Natural killer cell (primary cell): ENCODE results near the gene TAF4. TPM values are rescaled to one million over a fixed set of nuclear protein-coding genes. Genes with fewer than 3 reads are reported as not detected.

Source experiments
- ATAC-seq, 3 donors: fragments of 150-1000 bp in 2 of 3; fragments of 200-7000 bp in 1 of 3; cut with Tn5 transposase; 1 replicate in 1 of 3; 2 replicates in 2 of 3; pipeline ENCODE4 v1.10.0; 2021; ENCODE audit warnings: mild to moderate bottlenecking in 2 of 3, moderate library complexity in 2 of 3
- DNase-seq, 2 donors: peaks; one replicate each; pipeline versions ENCODE4 v3.0.0 to v3.0.0-alpha.2; 2013 to 2021; ENCODE audit warnings: mixed read lengths in 1 of 2
- H3K27ac ChIP-seq: one replicate; pipeline ENCODE4 v1.5.1; 2013; ENCODE audit warnings: mild to moderate bottlenecking, low read length
- H3K27me3 ChIP-seq: one replicate; pipeline ENCODE4 v1.6.1; 2013; ENCODE audit warnings: low read length; ENCODE audit not compliant: control insufficient read depth, insufficient read depth
- H3K36me3 ChIP-seq: one replicate; pipeline ENCODE4 v1.6.1; 2013; ENCODE audit warnings: low read length; ENCODE audit not compliant: control insufficient read depth, insufficient read depth
- H3K4me1 ChIP-seq: one replicate; pipeline ENCODE4 v1.6.1; 2013; ENCODE audit warnings: low read length; ENCODE audit not compliant: control insufficient read depth, insufficient read depth
- H3K4me3 ChIP-seq: one replicate; pipeline ENCODE4 v1.5.1; 2013; ENCODE audit warnings: low read length
- H3K9me3 ChIP-seq: one replicate; pipeline ENCODE4 v1.6.1; 2013; ENCODE audit warnings: low read length; ENCODE audit not compliant: control insufficient read depth, insufficient read depth
- H3K27ac Mint-ChIP-seq, 2 donors: one replicate each; pipeline ENCODE4 v1.8.0; 2022; ENCODE audit warnings: mild to moderate bottlenecking in 2 of 2, mixed read lengths in 2 of 2, moderate library complexity in 1 of 2
- H3K27me3 Mint-ChIP-seq, 2 donors: one replicate each; pipeline ENCODE4 v1.8.0; 2022; ENCODE audit warnings: low read depth in 2 of 2, mixed read lengths in 2 of 2
- H3K36me3 Mint-ChIP-seq: one replicate; pipeline ENCODE4 v1.8.0; 2022; ENCODE audit warnings: mixed read lengths
- H3K4me1 Mint-ChIP-seq, 2 donors: one replicate each; pipeline ENCODE4 v1.8.0; 2022; ENCODE audit warnings: mixed read lengths in 2 of 2
- H3K4me3 Mint-ChIP-seq: one replicate; pipeline ENCODE4 v1.8.0; 2022; ENCODE audit warnings: mild to moderate bottlenecking, moderate library complexity, mixed read lengths
- H3K9me3 Mint-ChIP-seq, 2 donors: one replicate each; pipeline ENCODE4 v1.8.0; 2022; ENCODE audit warnings: mixed read lengths in 2 of 2
- CTCF ChIP-seq: fragments of 200-600 bp; IDR thresholded peaks from one replicate; pipeline ENCODE4 v1.8.0; 2022; ENCODE audit warnings: antibody characterized with exemption
- WGBS: methylation state at CpG from one replicate; pipeline ENCODE4 v1.1.7; 2013; ENCODE audit warnings: missing lambda C conversion rate; ENCODE audit not compliant: insufficient coverage; 5-methylcytosine and 5-hydroxymethylcytosine counted together
- intact Hi-C: fragments of 100-400 bp; cut with micrococcal nuclease; formaldehyde crosslinking; loops from one replicate; pipeline ENCODE4 v1.14.2; 2022
- total RNA-seq, 4 donors: library from RNA; stranded (reverse); fragments of 120-200 nt in 1 of 4; gene quantifications; one replicate each; pipeline versions ENCODE4 v1.2.3 to v1.2.4, GENCODE V29; 2013 to 2022

Gene TAF4
- total RNA-seq, 3 donors from 2014 or later (not counting 1 experiment from before 2014, with no cell fraction given): 30.0 to 35.1 (median 30.3) TPM

- Histone ChIP-seq H3K36me3 (no peaks in the 10 kb centered on the region), H3K4me1 (peaks cover 5% of the 10 kb centered on the region), H3K9me3 (no peaks in the 10 kb centered on the region), H3K27ac (no peak overlapping the region), H3K27me3 (peaks cover 5% of the 10 kb centered on the region), H3K4me3 (no peak overlapping the region)
- Mint-ChIP-seq H3K4me1 (peaks cover 0 to 6% of the 10 kb centered on the region in 2 donors), H3K4me3 (no peak overlapping the region), H3K9me3 (no peaks in the 10 kb centered on the region), H3K27me3 (peaks cover 8 to 10% of the 10 kb centered on the region in 2 donors), H3K27ac (no peak overlapping the region), H3K36me3 (no peaks in the 10 kb centered on the region)
- 98% methylated on average over 8 of the region's 8 CpGs for WGBS
- intact Hi-C loops: no loop called here
- no peak for DNase-seq
- ATAC-seq: no peak
- TF ChIP-seq CTCF: no peak
Observed at GRCh38 chr20:61963885-61964674, 101.6 kb downstream of the TAF4 start.

GRCh38 chr20:61963149-61963548 is 102.5 kb downstream of the TAF4 start:
- Histone ChIP-seq H3K36me3 (no peaks in the 10 kb centered on the region), H3K4me1 (peaks cover 5% of the 10 kb centered on the region), H3K27me3 (peaks cover 5% of the 10 kb centered on the region), H3K9me3 (no peaks in the 10 kb centered on the region), H3K4me3 (no peak overlapping the region), H3K27ac (no peak overlapping the region)
- DNase-seq (no peak), ATAC-seq (no peak)
- Mint-ChIP-seq H3K9me3 (no peaks in the 10 kb centered on the region), H3K36me3 (no peaks in the 10 kb centered on the region), H3K4me1 (peaks cover 0 to 3% of the 10 kb centered on the region in 2 donors), H3K4me3 (no peak overlapping the region), H3K27me3 (peaks cover 8 to 10% of the 10 kb centered on the region in 2 donors), H3K27ac (no peak overlapping the region)
- TF ChIP-seq CTCF: no peak
- WGBS: 85% methylated on average over 9 of the region's 9 CpGs
- intact Hi-C loops: no loop called here

- TF ChIP-seq CTCF: no peak
- peaks cover 5% of the 10 kb centered on the region for H3K27me3 ChIP-seq
- 93% methylated on average over 8 of the region's 12 CpGs for WGBS
- DNase-seq (no peak), ATAC-seq (no peak)
- H3K9me3 Mint-ChIP-seq: no peaks in the 10 kb centered on the region
- H3K4me3 Mint-ChIP-seq: no peak overlapping the region
- H3K4me3 ChIP-seq: no peak overlapping the region
- H3K27ac Mint-ChIP-seq: no peak overlapping the region
- peaks cover under 1% of the 10 kb centered on the region for H3K4me1 ChIP-seq
- H3K36me3 ChIP-seq: no peaks in the 10 kb centered on the region
- H3K9me3 ChIP-seq: no peaks in the 10 kb centered on the region
- no peak overlapping the region for H3K27ac ChIP-seq
- no peaks in the 10 kb centered on the region for H3K4me1 Mint-ChIP-seq
- peaks cover 8 to 10% of the 10 kb centered on the region in 2 donors for H3K27me3 Mint-ChIP-seq
- no peaks in the 10 kb centered on the region for H3K36me3 Mint-ChIP-seq
- intact Hi-C loops: no loop called here
Observed at GRCh38 chr20:61960836-61961235, 104.8 kb downstream of the TAF4 start.
